Upper lobe of right lung (tissue), 1 donor: ENCODE measurements around the gene STK33. TPM values are rescaled to one million over a fixed set of nuclear protein-coding genes. Genes with fewer than 3 reads are reported as not detected.

Source experiments
- ATAC-seq: fragments of 200-7000 bp; cut with Tn5 transposase; one replicate; pipeline ENCODE4 v1.9.1; 2020; ENCODE audit warnings: mild to moderate bottlenecking, moderate library complexity
- DNase-seq: peaks from one replicate; pipeline ENCODE4 v3.0.0-alpha.2; 2020
- H3K27ac ChIP-seq: fragments of 200-600 bp; one replicate; pipeline ENCODE4 v1.8.0; 2022
- H3K27me3 ChIP-seq: fragments of 200-600 bp; one replicate; pipeline ENCODE4 v1.8.0; 2022; ENCODE audit warnings: mild to moderate bottlenecking
- H3K36me3 ChIP-seq: fragments of 200-600 bp; one replicate; pipeline ENCODE4 v1.8.0; 2022
- H3K4me1 ChIP-seq: fragments of 200-600 bp; one replicate; pipeline ENCODE4 v1.8.0; 2022
- H3K4me3 ChIP-seq: fragments of 200-600 bp; one replicate; pipeline ENCODE4 v1.8.0; 2022; ENCODE audit warnings: mild to moderate bottlenecking
- H3K9me3 ChIP-seq: fragments of 200-600 bp; one replicate; pipeline ENCODE4 v1.8.0; 2022
- CTCF ChIP-seq: fragments of 200-600 bp; IDR thresholded peaks from one replicate; pipeline ENCODE4 v1.8.0; 2022; ENCODE audit warnings: antibody characterized with exemption
- intact Hi-C: fragments of 100-400 bp; cut with DNase I; formaldehyde crosslinking; loops from one replicate; pipeline ENCODE4 v1.11.0; 2022
- total RNA-seq: library from RNA; stranded (reverse); fragmentation: NEBNext Ultra II Directional; extraction: Animal tissue kit (Norgen Biotek cat#: 25700); gene quantifications from one replicate; pipeline ENCODE4 v1.2.1, GENCODE V29; 2021
- donor health status: DM: no; HTN: yes; CAD: no; lungs with severe emphysema.

Gene STK33
- total RNA-seq, 1 donor from 2014 or later, result 9.4 TPM

GRCh38 chr11:8345179-8345578 is 248.8 kb downstream of the STK33 start:
- ATAC-seq, result no peak
- Histone ChIP-seq H3K27ac (no peak overlapping the region), H3K27me3 (no peaks in the 10 kb centered on the region), H3K4me1 (peaks cover 4% of the 10 kb centered on the region), H3K36me3 (no peaks in the 10 kb centered on the region), H3K4me3 (no peak overlapping the region), H3K9me3 (no peaks in the 10 kb centered on the region)
- no peak for DNase-seq
- intact Hi-C loops, result no loop called here
- no peak for TF ChIP-seq CTCF

- intact Hi-C loops, result no loop called here
- no peak overlapping the region for H3K4me3 ChIP-seq
- H3K9me3 ChIP-seq, result no peaks in the 10 kb centered on the region
- no peak for TF ChIP-seq CTCF
- ATAC-seq (no peak), DNase-seq (no peak)
- H3K36me3 ChIP-seq, result no peaks in the 10 kb centered on the region
- no peak overlapping the region for H3K27ac ChIP-seq
- no peaks in the 10 kb centered on the region for H3K27me3 ChIP-seq
- H3K4me1 ChIP-seq, result peaks cover 4% of the 10 kb centered on the region
Observed at GRCh38 chr11:8344346-8344745, 249.7 kb downstream of the STK33 start.

GRCh38 chr11:8342821-8343681 is 251.0 kb downstream of the STK33 start:
- no peak overlapping the region for H3K27ac ChIP-seq
- no peak overlapping the region for H3K4me3 ChIP-seq
- TF ChIP-seq CTCF, result no peak
- no peaks in the 10 kb centered on the region for H3K9me3 ChIP-seq
- no peaks in the 10 kb centered on the region for H3K27me3 ChIP-seq
- intact Hi-C loops, result no loop called here
- DNase-seq (no peak), ATAC-seq (no peak)
- no peaks in the 10 kb centered on the region for H3K36me3 ChIP-seq
- peaks cover 4% of the 10 kb centered on the region for H3K4me1 ChIP-seq

GRCh38 chr11:8341996-8342395 is 252.0 kb downstream of the STK33 start:
- Histone ChIP-seq H3K27ac (no peak overlapping the region), H3K9me3 (no peaks in the 10 kb centered on the region), H3K36me3 (no peaks in the 10 kb centered on the region), H3K27me3 (no peaks in the 10 kb centered on the region), H3K4me3 (no peak overlapping the region), H3K4me1 (peaks cover 4% of the 10 kb centered on the region)
- no peak for ATAC-seq
- intact Hi-C loops, result no loop called here
- no peak for DNase-seq
- no peak for TF ChIP-seq CTCF

Other genes starting within 250 kb of the STK33 start
- 15.0 TPM for gene TRIM66, start 88.4 kb upstream of the STK33 start, total RNA-seq
- gene RPL27A, start 88.6 kb upstream of the STK33 start, total RNA-seq, result 835 TPM